HG02943 (cell line): ENCODE results near the gene GLIPR2.
"Not testable (repeated sequence)": the region's sequence is repeated elsewhere in the genome, so short reads cannot be mapped to it uniquely, and the experiment has no call there.

Experiments
- ATAC-seq: cut with Tn5 transposase; IDR thresholded peaks from one replicate; pipeline ENCODE4 v1.9.1; 2021; ENCODE audit warnings: mild to moderate bottlenecking, low read depth, moderate library complexity; ENCODE audit not compliant: unreplicated experiment

The GLIPR2 gene

DNA sequence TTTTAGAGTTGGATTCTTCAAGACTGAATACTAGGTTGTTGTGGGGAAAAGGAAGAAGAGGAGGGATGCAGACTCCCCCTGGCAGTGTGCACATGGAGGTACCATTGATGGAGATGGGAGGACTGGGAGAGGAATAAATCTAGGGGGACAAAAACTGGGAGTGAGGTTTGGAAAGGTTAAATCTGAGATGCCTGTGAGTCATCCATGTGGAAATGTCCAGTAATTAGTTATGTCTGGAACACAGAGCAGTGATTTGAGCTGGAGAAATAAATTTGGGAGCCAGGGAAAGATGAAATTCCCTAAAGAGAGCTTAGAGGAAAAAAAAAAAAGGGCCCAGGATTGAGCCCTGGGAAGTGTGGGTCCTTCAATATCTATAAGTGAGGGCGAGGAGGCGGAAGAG lies 24.7 kb downstream of the GLIPR2 start:
- no peak for ATAC-seq

- no peak for ATAC-seq
Observed at GRCh38 chr9:36162211-36162738, 25.7 kb downstream of the GLIPR2 start.

DNA sequence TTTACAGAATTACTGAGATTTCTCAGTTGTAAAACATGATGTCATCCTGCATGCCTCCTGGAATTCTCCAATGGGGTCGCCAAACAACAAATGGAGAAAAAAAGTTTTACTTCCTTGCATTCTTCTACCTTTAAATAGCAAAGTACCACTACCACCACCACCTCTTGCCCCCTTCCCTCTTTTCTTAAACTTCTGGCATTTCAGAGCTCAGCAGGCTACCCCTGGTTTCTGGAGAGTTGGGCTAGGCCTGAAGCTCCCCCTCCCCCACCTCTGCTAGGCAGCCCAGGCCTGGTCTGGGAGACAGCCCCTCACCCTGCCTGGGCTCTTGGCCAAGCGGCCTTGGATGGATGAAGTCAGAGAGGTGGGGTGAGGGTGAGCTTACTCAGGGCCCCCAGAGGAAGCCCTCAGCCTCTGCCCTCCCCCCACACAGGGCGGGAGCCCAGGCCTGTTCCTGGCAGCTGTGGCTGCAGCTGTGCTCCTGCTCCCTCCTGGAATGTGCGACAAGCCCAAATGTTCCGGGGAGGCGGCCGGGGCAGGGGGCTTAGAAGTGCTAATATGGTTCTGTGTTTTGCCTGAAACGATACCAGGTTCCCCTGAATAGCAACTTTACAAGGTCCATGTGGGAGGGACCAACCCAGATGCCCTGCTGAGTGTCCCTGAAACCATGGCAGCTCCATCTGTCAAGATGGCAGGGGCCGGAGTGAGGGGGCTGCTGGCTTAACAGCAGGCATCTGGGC lies 26.7 kb downstream of the GLIPR2 start:
- ATAC-seq: no peak

GRCh38 chr9:36163786-36164170 lies 27.2 kb downstream of the GLIPR2 start:
- ATAC-seq: no peak

- no peak for ATAC-seq
Observed at GRCh38 chr9:36164372-36164771, 27.8 kb downstream of the GLIPR2 start.

DNA sequence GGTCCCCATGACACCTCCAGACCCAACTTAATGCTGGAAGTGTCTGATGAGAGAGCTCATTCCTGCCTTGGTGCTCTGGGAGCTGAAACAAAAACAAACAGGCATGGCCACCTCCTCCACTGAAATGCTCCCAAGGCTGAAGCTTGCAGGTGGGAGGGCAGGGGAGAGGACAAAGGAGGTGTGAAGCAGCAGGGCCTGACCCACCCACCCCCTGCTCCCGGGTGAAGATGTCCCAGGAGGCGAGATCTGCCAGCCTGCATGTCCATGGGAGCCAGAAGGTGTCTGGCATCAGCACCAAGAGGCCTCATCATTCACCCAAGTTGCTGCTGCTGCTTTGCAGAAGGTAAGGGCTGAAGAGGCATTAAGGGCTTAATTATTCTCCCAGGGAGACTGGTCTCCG lies 28.5 kb downstream of the GLIPR2 start:
- ATAC-seq: no peak

DNA sequence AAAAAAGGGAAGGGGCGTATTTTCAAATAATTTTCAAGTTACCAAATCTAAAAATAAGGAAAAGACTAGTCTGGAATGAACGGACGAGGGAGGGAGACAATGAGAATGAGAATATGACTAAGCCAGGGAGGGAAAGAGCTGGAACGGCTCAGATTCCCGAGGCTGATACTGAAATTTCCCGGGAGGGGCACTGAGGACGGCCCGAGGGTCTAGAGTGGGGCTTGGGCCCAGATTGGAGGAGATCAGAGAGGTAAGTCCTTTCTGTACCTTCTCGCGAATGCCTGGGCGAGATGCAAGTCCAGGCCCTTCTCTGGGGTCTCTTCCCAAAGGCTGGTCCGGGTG lies 29.3 kb downstream of the GLIPR2 start:
- ATAC-seq: no peak

GRCh38 chr9:36166168-36166927 lies 29.8 kb downstream of the GLIPR2 start:
- ATAC-seq: peak; percentile 79

DNA sequence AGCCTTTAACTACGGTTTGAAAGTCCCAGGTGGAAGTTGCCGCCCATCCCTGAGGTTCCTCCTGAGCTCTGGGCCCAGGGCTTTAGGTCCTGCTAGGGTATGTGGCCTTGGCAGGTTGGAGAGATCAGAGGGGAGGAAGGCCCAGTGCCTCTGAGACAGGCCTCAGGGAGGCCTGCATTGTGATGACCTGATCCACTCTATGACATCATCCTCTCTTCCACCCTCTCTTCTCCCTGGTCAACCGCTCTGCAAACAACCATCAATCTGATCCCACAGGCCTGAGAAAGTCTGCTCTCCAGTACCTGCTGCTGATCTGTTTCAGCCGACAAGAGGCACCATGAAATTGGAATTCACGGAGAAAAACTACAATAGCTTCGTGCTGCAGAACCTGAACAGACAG lies 32.6 kb downstream of the GLIPR2 start, which contains the start of gene CCIN:
CCIN (plus strand) TSS at position 223 of the 400 bp plus-strand sequence; CDS start at position 338, 115 bp downstream.
- ATAC-seq: no peak

DNA sequence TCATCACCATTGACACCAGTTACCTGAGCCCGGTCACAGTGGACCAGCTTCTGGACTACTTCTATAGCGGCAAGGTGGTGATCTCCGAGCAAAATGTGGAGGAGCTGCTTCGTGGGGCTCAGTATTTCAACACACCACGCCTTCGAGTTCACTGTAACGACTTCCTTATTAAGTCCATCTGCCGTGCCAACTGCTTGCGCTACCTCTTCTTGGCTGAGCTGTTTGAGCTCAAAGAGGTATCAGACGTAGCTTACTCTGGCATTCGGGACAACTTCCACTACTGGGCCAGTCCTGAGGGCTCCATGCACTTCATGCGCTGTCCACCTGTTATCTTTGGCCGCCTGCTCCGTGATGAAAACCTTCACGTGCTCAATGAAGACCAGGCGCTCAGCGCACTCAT lies 33.2 kb downstream of the GLIPR2 start:
- no peak for ATAC-seq

GRCh38 chr9:36170531-36170930 lies 34.0 kb downstream of the GLIPR2 start:
- no peak for ATAC-seq

- no peak for ATAC-seq
Observed at GRCh38 chr9:36173861-36174260, 37.3 kb downstream of the GLIPR2 start.

DNA sequence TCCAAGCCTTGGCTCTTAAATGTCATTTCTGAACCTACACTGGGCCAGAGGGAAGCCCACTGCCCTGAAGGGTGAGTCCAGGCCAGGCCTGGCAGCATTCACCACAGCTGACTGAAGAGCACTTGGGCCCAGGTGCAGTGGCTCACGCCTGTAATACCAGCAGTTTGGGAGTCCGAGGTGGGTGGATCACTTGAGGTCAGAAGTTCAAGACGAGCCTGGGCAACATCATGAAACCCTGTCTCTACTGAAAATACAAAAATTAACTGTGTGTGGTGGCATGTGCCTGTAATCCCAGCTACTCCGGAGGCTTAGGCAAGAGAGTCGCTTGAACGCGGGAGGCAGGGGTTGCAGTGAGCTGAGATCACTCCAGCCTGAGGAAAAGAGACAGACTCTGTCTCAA lies 37.7 kb downstream of the GLIPR2 start:
- no peak for ATAC-seq

DNA sequence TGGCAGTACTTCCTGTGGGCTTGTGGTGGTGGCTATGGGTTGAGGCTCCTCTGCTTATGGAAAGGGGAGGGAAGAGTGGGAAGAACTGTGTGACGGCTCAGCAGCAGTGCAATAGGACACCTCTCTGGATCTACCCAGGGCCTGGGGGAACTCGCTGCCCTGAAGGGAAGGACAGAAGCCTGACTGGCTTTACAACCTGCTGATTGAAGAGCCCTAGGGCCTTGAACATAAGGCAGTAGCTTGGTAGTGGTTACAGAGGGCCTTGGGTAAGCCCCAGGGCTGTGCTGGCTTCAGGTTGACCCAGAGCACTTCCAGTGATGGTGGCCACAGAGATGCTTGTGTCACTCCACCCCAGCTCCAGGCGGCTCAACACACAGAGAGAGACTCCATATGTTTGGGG lies 38.2 kb downstream of the GLIPR2 start:
- no peak for ATAC-seq

GRCh38 chr9:36175209-36175608 lies 38.7 kb downstream of the GLIPR2 start:
- ATAC-seq: not testable (repeated sequence)

DNA sequence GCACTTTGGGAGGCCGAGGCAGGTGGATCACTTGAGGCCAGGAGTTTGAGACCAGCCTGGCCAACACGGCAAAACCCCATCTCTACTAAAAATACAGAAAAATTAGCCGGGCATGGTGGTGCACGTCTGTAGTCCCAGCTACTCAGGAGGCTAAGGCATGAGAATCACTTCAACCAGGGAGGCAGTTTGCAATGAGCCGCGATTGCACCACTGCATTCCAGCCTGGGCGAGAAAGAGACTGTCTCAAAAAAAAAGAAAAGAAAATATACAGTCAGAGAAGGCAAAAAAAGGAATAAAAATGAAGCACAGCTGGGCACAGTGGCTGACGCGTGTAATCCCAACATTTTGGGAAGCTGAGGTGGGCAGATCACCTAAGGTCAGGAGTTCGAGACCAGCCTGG lies 40.0 kb downstream of the GLIPR2 start:
- not testable (repeated sequence) for ATAC-seq

DNA sequence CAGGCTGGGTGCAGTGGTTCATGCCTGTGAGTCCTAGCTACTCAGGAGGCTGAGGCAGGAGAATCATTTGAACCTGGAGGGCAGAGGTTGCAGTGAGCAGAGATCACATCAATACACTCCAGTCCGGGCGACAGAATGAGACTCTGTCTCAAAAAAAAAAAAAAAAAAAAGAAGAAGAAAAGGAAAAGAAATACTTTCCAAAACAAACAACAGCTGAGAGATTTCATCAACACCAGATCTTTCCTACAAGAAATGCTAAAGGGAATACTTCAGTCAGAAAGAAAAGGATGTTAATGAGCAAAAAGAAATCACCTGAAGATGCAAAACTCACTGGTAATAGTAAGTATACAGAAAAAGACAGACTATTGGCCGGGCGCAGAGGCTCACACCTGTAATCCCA lies 41.0 kb downstream of the GLIPR2 start:
- ATAC-seq: no peak

DNA sequence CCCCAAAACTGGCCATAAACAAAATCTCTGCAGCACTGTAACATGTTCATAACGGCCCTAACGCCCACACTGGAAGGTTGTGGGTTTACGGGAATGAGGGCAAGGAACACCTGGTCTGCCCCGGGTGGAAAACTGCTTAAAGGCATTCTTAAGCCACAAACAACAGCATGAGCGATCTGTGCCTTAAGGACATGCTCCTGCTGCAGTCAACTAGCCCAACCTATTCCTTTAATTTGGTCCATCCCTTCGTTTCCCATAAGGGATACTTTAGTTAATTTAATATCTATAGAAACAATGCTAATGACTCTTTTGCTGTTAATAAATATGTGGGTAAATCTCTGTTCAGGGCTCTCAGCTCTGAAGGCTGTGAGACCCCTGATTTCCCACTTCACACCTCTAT lies 43.7 kb downstream of the GLIPR2 start:
- ATAC-seq: not testable (repeated sequence)

GRCh38 chr9:36187414-36187813 lies 50.9 kb downstream of the GLIPR2 start:
- no peak for ATAC-seq

- no peak for ATAC-seq
Observed at GRCh38 chr9:36188212-36188611, 51.7 kb downstream of the GLIPR2 start.

DNA sequence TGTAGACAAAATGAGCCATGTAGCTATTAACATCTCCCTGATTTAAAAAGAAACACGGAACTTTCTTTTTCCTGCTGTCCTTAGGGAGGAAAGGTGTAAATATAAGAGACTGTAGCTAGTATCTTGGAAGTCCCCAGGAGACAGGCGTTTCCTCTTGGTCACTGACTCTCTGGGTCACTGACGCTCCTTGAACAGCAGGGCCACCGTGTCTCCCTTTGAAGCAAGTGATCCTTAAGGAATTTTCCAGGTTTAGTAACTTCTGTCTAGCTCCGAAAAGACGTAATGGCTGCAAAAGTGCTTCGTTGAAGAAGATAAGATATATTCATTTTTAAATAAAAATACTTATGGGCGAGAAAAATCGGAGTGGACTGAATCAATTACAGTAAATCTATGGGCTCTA lies 53.4 kb downstream of the GLIPR2 start:
- ATAC-seq: no peak
